ENCODE measurements around the gene CYLD. TPM values are rescaled to one million over a fixed set of nuclear protein-coding genes. Genes with fewer than 3 reads are reported as not detected.

CYLD gene
- total RNA-seq, 1 experiment from 2014 or later = 12.5 TPM

- no peak overlapping the region for H3K4me3 Mint-ChIP-seq
- H3K27ac ChIP-seq (ENCODE audit: insufficient read length, low read depth, low read length) = no peak overlapping the region
Measured at GRCh38 chr16:50712560-50712898, 29.4 kb upstream of the CYLD start.

More at GRCh38 chr16:50712560-50712898, 29.4 kb upstream of the CYLD start:
- H3K4me1 ChIP-seq (ENCODE audit: insufficient read depth, low read length) = no peaks in the 10 kb centered on the region
- H4K91ac ChIP-seq (ENCODE audit: insufficient read length, low read depth, low read length) = no peak overlapping the region
- no peaks in the 10 kb centered on the region for H4K20me1 ChIP-seq (ENCODE audit: control insufficient read depth, insufficient read depth, insufficient read length)
- H3K23ac ChIP-seq (ENCODE audit: insufficient read length, low read depth, low read length) = no peak overlapping the region
- H2AFZ ChIP-seq (ENCODE audit: low read length) = no peak overlapping the region
- H2BK15ac ChIP-seq (ENCODE audit: low read depth, low read length) = no peak overlapping the region
- H2BK5ac ChIP-seq (ENCODE audit: insufficient read length, low read length) = no peak overlapping the region
- H3K27me3 Mint-ChIP-seq (ENCODE audit: low read depth) = no peaks in the 10 kb centered on the region; the same call in 1 of the 2 replicates
- no peak overlapping the region for H4K8ac ChIP-seq (replicated peaks; ENCODE audit: insufficient read length, low read depth, low read length)
- no peaks in the 10 kb centered on the region for H3K79me1 ChIP-seq (ENCODE audit: insufficient read depth, low read depth, low read length, poor library complexity, severe bottlenecking)
- H3K4me2 ChIP-seq (ENCODE audit: insufficient read depth, insufficient read length, low read length) = no peak overlapping the region
- H3K27ac Mint-ChIP-seq = no peak overlapping the region
- H3K14ac ChIP-seq (ENCODE audit: insufficient read depth, low read length) = no peak overlapping the region
- TF ChIP-seq CTCF (conservative IDR thresholded peaks at IDR 0.05) = no peak
- H3K18ac ChIP-seq (ENCODE audit: insufficient read length, low read depth, low read length) = no peak overlapping the region
- no peaks in the 10 kb centered on the region for H3K79me2 ChIP-seq (ENCODE audit: insufficient read depth, low read length)
- no peak overlapping the region for H2BK120ac ChIP-seq (ENCODE audit: low read depth, low read length, poor library complexity, severe bottlenecking)
- no CpG with 5 or more reads among the region's 3 CpGs for WGBS (ENCODE audit: extremely low coverage, insufficient read length, low lambda C conversion rate)
- no peak overlapping the region for H3T11ph ChIP-seq (ENCODE audit: low read length)
- no peak for DNase-seq
- no peak overlapping the region for H3K56ac ChIP-seq (ENCODE audit: insufficient read length, low read depth, low read length)
- no peaks in the 10 kb centered on the region for H3K9me3 Mint-ChIP-seq
- no peaks in the 10 kb centered on the region for H3K9me3 ChIP-seq (ENCODE audit: control insufficient read depth, low read depth, low read length)
- no peak overlapping the region for H2AK5ac ChIP-seq (ENCODE audit: insufficient read length, low read length)
- no peak overlapping the region for H3K4ac ChIP-seq (ENCODE audit: low read depth, low read length)
- peaks cover 2 to 4% of the 10 kb centered on the region in 2 experiments; a peak in 1 of 4 replicates for H3K4me1 Mint-ChIP-seq
- no peaks in the 10 kb centered on the region for H3K36me3 Mint-ChIP-seq (ENCODE audit: insufficient read depth in 1 of 3, low read depth in 3 of 3)
- H3K9ac ChIP-seq (ENCODE audit: extremely low read depth, insufficient read length, low read length) = no peak overlapping the region
- no peak overlapping the region for H2BK20ac ChIP-seq (ENCODE audit: low read depth, low read length, poor library complexity, severe bottlenecking)
- H4K5ac ChIP-seq (ENCODE audit: insufficient read length, low read depth, low read length) = no peak overlapping the region
- H3K23me2 ChIP-seq (ENCODE audit: insufficient read length, low read depth, low read length, poor library complexity, severe bottlenecking) = no peaks in the 10 kb centered on the region
- H2BK12ac ChIP-seq (ENCODE audit: insufficient read length, low read depth, low read length) = no peak overlapping the region
- H3K27me3 ChIP-seq (ENCODE audit: insufficient read depth, low read length) = no peaks in the 10 kb centered on the region

Data from H9 (cell line).